ENCODE data around the gene CCNI.

DNA sequence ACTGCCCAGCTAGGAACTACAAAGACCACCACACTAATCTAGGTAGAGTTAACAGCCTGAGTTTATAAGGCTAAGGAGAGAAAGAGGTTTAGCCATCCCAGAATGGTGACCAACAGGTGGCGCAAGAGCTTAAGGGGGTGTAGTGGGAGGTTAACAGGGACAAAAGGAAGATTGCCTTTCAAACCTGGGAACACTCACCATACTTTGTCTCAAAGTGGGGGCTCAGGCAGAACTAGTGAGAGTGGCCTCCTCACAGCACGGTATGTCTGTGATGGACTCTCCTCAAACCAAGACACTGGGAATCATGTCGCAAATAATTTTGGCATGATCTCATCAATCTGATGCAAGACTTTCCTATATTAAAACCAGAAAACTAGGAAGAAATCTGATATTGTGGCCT is 23.4 kb downstream of the CCNI start:
- TF ChIP-seq CTCF (IDR thresholded peaks at IDR 0.05; ENCODE audit: low read depth, low read length) (peak; percentile 71), POLR2A (IDR thresholded peaks at IDR 0.05; ENCODE audit: extremely low read depth, insufficient read length) (no peak), MYC (IDR thresholded peaks at IDR 0.05; ENCODE audit: low read depth, low read length) (no peak)

All from NB4 (cell line).